NCI-H748 (cell line): ENCODE results near the gene RAB15.

Experiments
- DNase-seq: peaks from one replicate; lab custom pipeline; 2025; ENCODE audit not compliant: unreplicated experiment; lab: John Stamatoyannopoulos, UW

Gene RAB15

GRCh38 chr14:64956697-64957406, 15.3 kb downstream of the RAB15 start:
- DNase-seq = no peak

GRCh38 chr14:64955297-64955696, 16.8 kb downstream of the RAB15 start:
- no peak for DNase-seq

- DNase-seq = no peak
Observed at GRCh38 chr14:64954491-64955240, 17.5 kb downstream of the RAB15 start.

GRCh38 chr14:64953661-64954060, 18.5 kb downstream of the RAB15 start:
- DNase-seq = no peak

GRCh38 chr14:64953310-64953654, 18.9 kb downstream of the RAB15 start:
- no peak for DNase-seq

- no peak for DNase-seq
Observed at GRCh38 chr14:64952598-64953309, 19.4 kb downstream of the RAB15 start.

- no peak for DNase-seq
Observed at GRCh38 chr14:64951724-64952123, 20.4 kb downstream of the RAB15 start.

GRCh38 chr14:64951291-64951690, 20.8 kb downstream of the RAB15 start:
- no peak for DNase-seq

- DNase-seq = no peak
Observed at GRCh38 chr14:64950889-64951288, 21.2 kb downstream of the RAB15 start.

GRCh38 chr14:64948612-64949210, 23.4 kb downstream of the RAB15 start:
- no peak for DNase-seq

- DNase-seq = no peak
Observed at GRCh38 chr14:64947710-64948611, 24.2 kb downstream of the RAB15 start.

GRCh38 chr14:64946310-64947045, 25.7 kb downstream of the RAB15 start:
- DNase-seq = no peak

GRCh38 chr14:64945431-64946178, 26.5 kb downstream of the RAB15 start:
- no peak for DNase-seq

- no peak for DNase-seq
Observed at GRCh38 chr14:64944861-64945260, 27.3 kb downstream of the RAB15 start.

GRCh38 chr14:64944041-64944440, 28.1 kb downstream of the RAB15 start:
- peak; percentile 22 for DNase-seq

GRCh38 chr14:64943556-64943955, 28.6 kb downstream of the RAB15 start:
- DNase-seq = no peak

GRCh38 chr14:64942531-64943111, 29.5 kb downstream of the RAB15 start, which contains the start of gene GPX2:
Gene GPX2, minus strand, starts transcription at chr14:64942745. Its CDS starts 19 bp downstream, at chr14:64942726.
- DNase-seq = peak; percentile 99

- peak; percentile 9 for DNase-seq
Observed at GRCh38 chr14:64940336-64940910, 31.7 kb downstream of the RAB15 start.
